Epithelial cell of umbilical artery (primary cell): ENCODE data around the gene DUSP22. TPM values are rescaled to one million over a fixed set of nuclear protein-coding genes. Genes with fewer than 3 reads are reported as not detected.

Experiments used
- total RNA-seq: library from RNA; depleted of rRNA; stranded (reverse); fragments of >200 nt; gene quantifications from 2 replicates; pipeline ENCODE4 v1.2.3, GENCODE V29; 2014

Gene DUSP22
- total RNA-seq = 21.4 and 23.1 TPM in 2 replicates

GRCh38 chr6:291697-292505 lies at the start of gene DUSP22:
Gene DUSP22 (plus strand): TSS chr6:292487. CDS start chr6:292540, 53 bp downstream.

DNA sequence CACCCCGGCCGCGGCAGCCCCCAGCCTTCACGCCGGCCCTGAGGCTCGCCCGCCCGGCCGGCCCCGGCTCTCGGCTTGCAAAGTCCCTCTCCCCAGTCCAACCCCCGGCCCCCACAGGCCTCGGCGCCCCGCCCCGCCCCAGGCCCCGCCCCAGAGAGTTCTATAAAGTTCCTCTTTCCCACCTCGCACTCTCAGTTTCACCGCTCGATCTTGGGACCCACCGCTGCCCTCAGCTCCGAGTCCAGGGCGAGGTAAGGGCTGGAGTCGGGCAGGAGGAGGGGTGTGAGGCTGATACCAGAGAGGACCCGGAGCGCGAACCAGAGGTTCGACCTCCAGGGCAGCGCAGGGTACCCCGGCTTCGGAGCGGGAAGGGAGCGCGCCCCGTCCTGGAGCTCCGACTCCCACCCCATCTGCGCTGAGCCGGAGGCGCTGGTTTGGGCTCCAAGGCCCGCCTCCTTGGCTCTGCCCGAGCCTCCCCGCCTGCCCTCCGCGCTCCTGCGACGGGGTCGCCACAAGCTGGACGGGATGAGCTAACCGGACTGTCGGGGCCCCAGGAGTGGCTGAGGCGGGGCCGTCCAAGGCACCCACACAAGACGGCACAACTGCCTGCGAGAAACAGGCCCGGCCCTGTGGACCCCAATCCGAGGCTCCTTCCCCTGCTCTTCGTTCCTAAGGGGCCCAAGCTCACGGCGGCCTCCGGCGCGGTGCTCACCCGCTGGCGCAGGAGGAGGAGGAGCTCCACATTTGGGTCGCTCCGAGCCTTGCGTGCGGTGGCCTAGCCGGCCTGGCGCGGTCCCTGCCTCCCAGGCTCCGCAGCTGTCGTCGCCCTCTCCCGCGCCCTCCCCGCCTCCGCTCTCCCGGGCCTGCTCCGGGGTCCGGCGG lies 99.5 kb downstream of the DUSP22 start, which contains the start of gene IRF4:
Gene IRF4 (plus strand): TSS at position 194 of the 882 bp plus-strand sequence. CDS start 1,401 bp downstream, outside the sequence.

Other genes starting within 250 kb of the DUSP22 start
- gene IRF4, start 99.3 kb downstream of the DUSP22 start, total RNA-seq = not detected in 2 replicates